ENCODE measurements around the gene KRT13. TPM values are rescaled to one million over a fixed set of nuclear protein-coding genes. Genes with fewer than 3 reads are reported as not detected.

Gene KRT13
- polyA plus RNA-seq, 1 donor from 2014 or later, result not detected

DNA sequence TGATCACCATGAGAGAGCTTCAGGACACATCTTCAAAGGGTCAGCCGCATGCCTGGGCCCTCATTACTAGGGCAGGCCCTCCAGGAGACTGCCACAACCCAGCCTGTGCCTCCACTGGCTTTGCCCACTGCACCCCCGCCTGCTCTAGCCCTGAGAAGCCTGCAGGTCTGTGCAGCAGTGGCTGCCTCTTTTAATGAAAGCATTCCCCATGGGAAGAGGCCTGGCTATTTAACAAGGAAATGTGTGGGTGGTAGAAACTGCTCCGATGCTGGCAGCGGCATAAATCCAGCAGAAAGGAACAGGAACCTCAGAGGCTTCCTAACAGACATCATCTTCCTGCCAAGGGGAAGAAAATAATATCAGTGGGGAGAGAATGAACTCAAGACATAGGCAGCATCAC lies 37.9 kb downstream of the KRT13 start:
- no peaks in the 10 kb centered on the region for H3K9me3 ChIP-seq (ENCODE audit: low read length)
- H3F3A ChIP-seq (ENCODE audit: insufficient read depth, low read length, poor library complexity, severe bottlenecking), result no peaks in the 10 kb centered on the region
- H3K9me2 ChIP-seq (ENCODE audit: insufficient read depth, low read length), result no peaks in the 10 kb centered on the region
- H3K36me3 ChIP-seq (ENCODE audit: insufficient read depth, low read length), result no peaks in the 10 kb centered on the region
- TF ChIP-seq EZH2 (IDR thresholded peaks at IDR 0.05; ENCODE audit: borderline replicate concordance, insufficient read depth, low read length, poor library complexity, severe bottlenecking) (no peak), TAF1 (IDR thresholded peaks at IDR 0.05; ENCODE audit: low read depth) (no peak), RAD21 (conservative IDR thresholded peaks at IDR 0.05) (no peak), EP300 (conservative IDR thresholded peaks at IDR 0.05; ENCODE audit: poor library complexity, severe bottlenecking) (no peak), MXI1 (conservative IDR thresholded peaks at IDR 0.05; ENCODE audit: poor library complexity, severe bottlenecking) (no peak), CTCF (IDR thresholded peaks at IDR 0.05; ENCODE audit: poor library complexity, severe bottlenecking) (no peak), SMC3 (conservative IDR thresholded peaks at IDR 0.05; ENCODE audit: poor library complexity) (no peak), POLR2AphosphoS5 (IDR thresholded peaks at IDR 0.05) (no peak)
- TF ChIP-seq, protein P1, sequence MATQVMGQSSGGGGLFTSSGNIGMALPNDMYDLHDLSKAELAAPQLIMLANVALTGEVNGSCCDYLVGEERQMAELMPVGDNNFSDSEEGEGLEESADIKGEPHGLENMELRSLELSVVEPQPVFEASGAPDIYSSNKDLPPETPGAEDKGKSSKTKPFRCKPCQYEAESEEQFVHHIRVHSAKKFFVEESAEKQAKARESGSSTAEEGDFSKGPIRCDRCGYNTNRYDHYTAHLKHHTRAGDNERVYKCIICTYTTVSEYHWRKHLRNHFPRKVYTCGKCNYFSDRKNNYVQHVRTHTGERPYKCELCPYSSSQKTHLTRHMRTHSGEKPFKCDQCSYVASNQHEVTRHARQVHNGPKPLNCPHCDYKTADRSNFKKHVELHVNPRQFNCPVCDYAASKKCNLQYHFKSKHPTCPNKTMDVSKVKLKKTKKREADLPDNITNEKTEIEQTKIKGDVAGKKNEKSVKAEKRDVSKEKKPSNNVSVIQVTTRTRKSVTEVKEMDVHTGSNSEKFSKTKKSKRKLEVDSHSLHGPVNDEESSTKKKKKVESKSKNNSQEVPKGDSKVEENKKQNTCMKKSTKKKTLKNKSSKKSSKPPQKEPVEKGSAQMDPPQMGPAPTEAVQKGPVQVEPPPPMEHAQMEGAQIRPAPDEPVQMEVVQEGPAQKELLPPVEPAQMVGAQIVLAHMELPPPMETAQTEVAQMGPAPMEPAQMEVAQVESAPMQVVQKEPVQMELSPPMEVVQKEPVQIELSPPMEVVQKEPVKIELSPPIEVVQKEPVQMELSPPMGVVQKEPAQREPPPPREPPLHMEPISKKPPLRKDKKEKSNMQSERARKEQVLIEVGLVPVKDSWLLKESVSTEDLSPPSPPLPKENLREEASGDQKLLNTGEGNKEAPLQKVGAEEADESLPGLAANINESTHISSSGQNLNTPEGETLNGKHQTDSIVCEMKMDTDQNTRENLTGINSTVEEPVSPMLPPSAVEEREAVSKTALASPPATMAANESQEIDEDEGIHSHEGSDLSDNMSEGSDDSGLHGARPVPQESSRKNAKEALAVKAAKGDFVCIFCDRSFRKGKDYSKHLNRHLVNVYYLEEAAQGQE (IDR thresholded peaks at IDR 0.05; ENCODE audit: borderline replicate concordance), result no peak
- no peak overlapping the region for H3K4me3 ChIP-seq (ENCODE audit: low read length)
- no peak overlapping the region for H2AFZ ChIP-seq (ENCODE audit: low read depth, low read length)
- H3K9ac ChIP-seq (ENCODE audit: low read length), result no peak overlapping the region
- no peaks in the 10 kb centered on the region for H3K27me3 ChIP-seq (ENCODE audit: insufficient read depth, low read depth, low read length)
- H3K79me2 ChIP-seq (replicated peaks; ENCODE audit: insufficient read depth, low read length), result no peaks in the 10 kb centered on the region
- H3K4me2 ChIP-seq (ENCODE audit: low read length), result no peak overlapping the region
- no peaks in the 10 kb centered on the region for H4K20me1 ChIP-seq (ENCODE audit: insufficient read depth)
- H3K27ac ChIP-seq (ENCODE audit: low read length), result no peak overlapping the region

DNA sequence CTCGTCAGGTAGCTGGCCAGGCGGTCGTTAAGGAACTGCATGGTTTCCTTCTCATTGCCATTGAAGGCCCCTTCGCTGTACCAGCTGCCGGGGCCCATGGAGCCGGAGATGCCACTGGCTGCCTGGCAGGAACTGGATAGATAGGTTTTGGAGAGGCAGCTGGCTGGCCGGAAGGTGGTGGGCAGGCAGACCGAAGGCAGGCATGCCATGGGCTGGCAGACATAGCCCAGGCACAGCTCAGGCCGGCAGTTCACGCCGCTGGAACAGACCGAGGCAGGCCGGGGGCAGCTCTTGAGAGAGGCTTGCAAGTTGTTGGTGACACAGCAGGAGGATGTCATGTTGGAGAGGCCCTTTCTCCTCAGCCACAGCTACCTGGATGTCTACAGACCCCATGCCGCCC lies 38.4 kb downstream of the KRT13 start, which contains the start of gene KRT32:
TSS of gene KRT32 (minus strand) at position 399 of the 400 bp plus-strand sequence. CDS start at position 338, 61 bp downstream.
- Histone ChIP-seq H3K27me3 (ENCODE audit: insufficient read depth, low read depth, low read length) (no peaks in the 10 kb centered on the region), H4K20me1 (ENCODE audit: insufficient read depth) (no peaks in the 10 kb centered on the region)

More for the DNA sequence above, 38.4 kb downstream of the KRT13 start, which contains the start of gene KRT32:
- no peak for TF ChIP-seq SMC3 (conservative IDR thresholded peaks at IDR 0.05; ENCODE audit: poor library complexity)
- no peak for TF ChIP-seq TAF1 (IDR thresholded peaks at IDR 0.05; ENCODE audit: low read depth)
- TF ChIP-seq POLR2AphosphoS5 (IDR thresholded peaks at IDR 0.05), result no peak
- TF ChIP-seq, protein P1 (IDR thresholded peaks at IDR 0.05; ENCODE audit: borderline replicate concordance), result no peak
- Histone ChIP-seq H3K9ac (ENCODE audit: low read length) (no peak within 1 kb of the TSS), H3K9me3 (ENCODE audit: low read length) (no peaks in the 10 kb centered on the region), H3K4me2 (ENCODE audit: low read length) (no peak within 1 kb of the TSS), H3F3A (ENCODE audit: insufficient read depth, low read length, poor library complexity, severe bottlenecking) (no peaks in the 10 kb centered on the region), H3K79me2 (replicated peaks; ENCODE audit: insufficient read depth, low read length) (no peaks in the 10 kb centered on the region), H3K27ac (ENCODE audit: low read length) (no peak within 1 kb of the TSS), H2AFZ (ENCODE audit: low read depth, low read length) (no peak within 1 kb of the TSS), H3K9me2 (ENCODE audit: insufficient read depth, low read length) (no peaks in the 10 kb centered on the region), H3K36me3 (ENCODE audit: insufficient read depth, low read length) (no peaks in the 10 kb centered on the region), H3K4me3 (ENCODE audit: low read length) (no peak within 1 kb of the TSS)

All from neural cell (in vitro differentiated cells).